ENCODE results near the gene ANKHD1. TPM values are rescaled to one million over a fixed set of nuclear protein-coding genes. Genes with fewer than 3 reads are reported as not detected.

ANKHD1 gene
- total and polyA plus RNA-seq, 2 of the 8 experiments (the other 6 are each of a cell fraction or from before 2014, with no cell fraction given), result 69.9 to 108 TPM

- Histone ChIP-seq H3K4ac (replicated peaks; ENCODE audit: insufficient read length, low read depth, low read length) (no peak overlapping the region), H3K4me2 (ENCODE audit: insufficient read depth in 1 of 2, low read depth in 2 of 2, low read length in 2 of 2) (peak overlapping the region in 1 of 2 experiments; percentile 45; a peak in 2 of 4 replicates), H2BK20ac (ENCODE audit: low read length) (no peak overlapping the region), H3K18ac (ENCODE audit: extremely low read depth, low read length) (no peak overlapping the region), H2BK12ac (ENCODE audit: low read depth, low read length) (no peak overlapping the region), H3K56ac (replicated peaks; ENCODE audit: insufficient read length, low read depth, low read length) (no peak overlapping the region), H3K27me3 (replicated peaks in 1 of 4; ENCODE audit: control insufficient read depth in 3 of 4, extremely low read depth in 1 of 4, insufficient read depth in 3 of 4, low read length in 3 of 4) (no peaks in the 10 kb centered on the region), H2BK15ac (ENCODE audit: low read length) (no peak overlapping the region), H3K9me3 (ENCODE audit: insufficient read depth in 2 of 2, low read depth in 1 of 2, low read length in 1 of 2) (no peaks in the 10 kb centered on the region), H3K9ac (replicated peaks in 1 of 4; ENCODE audit: extremely low read depth in 1 of 4, low read depth in 3 of 4, low read length in 3 of 4) (no peak overlapping the region), H3K23me2 (ENCODE audit: low read depth, low read length) (no peaks in the 10 kb centered on the region), H4K5ac (ENCODE audit: insufficient read length, low read depth, low read length) (no peak overlapping the region), H3K79me1 (ENCODE audit: low read depth, low read length) (no peaks in the 10 kb centered on the region), H4K8ac (ENCODE audit: extremely low read depth, insufficient read depth, low read length) (no peak overlapping the region), H3K23ac (ENCODE audit: insufficient read length) (no peak overlapping the region), H3K79me2 (ENCODE audit: control insufficient read depth in 1 of 2, insufficient read depth in 2 of 2, low read length in 2 of 2) (no peaks in the 10 kb centered on the region), H3K4me3 (ENCODE audit: extremely low read depth in 1 of 4, insufficient read depth in 2 of 4, low read depth in 3 of 4, low read length in 4 of 4) (no peak overlapping the region), H3K36me3 (ENCODE audit: control insufficient read depth in 2 of 4, insufficient read depth in 4 of 4, low read length in 3 of 4) (no peaks in the 10 kb centered on the region), H2AK5ac (ENCODE audit: low read depth, low read length) (no peak overlapping the region), H2BK120ac (replicated peaks; ENCODE audit: low read depth, low read length) (no peak overlapping the region), H4K91ac (replicated peaks; ENCODE audit: insufficient read length, low read length) (no peak overlapping the region), H3K27ac (ENCODE audit: low read depth, low read length) (no peak overlapping the region), H4K20me1 (replicated peaks in 1 of 2; ENCODE audit: control insufficient read depth in 1 of 2, insufficient read depth in 2 of 2, low read length in 2 of 2) (no peaks in the 10 kb centered on the region), H3K4me1 (replicated peaks in 1 of 4; ENCODE audit: control insufficient read depth in 3 of 4, insufficient read depth in 4 of 4, low read length in 3 of 4) (peaks cover 0 to 5% (median 0%) of the 10 kb centered on the region in 4 experiments; a peak in 2 of 7 replicates), H2BK5ac (ENCODE audit: low read depth, low read length) (no peak overlapping the region), H2AFZ (ENCODE audit: low read length) (no peak overlapping the region), H3K14ac (ENCODE audit: insufficient read length) (no peak overlapping the region)
- FAIRE-seq (peak; percentile 42), DNase-seq (ENCODE audit: low read depth in 1 of 2, low spot score in 2 of 2) (peak; percentile 75 to 88)
- CTCF ChIA-PET (ENCODE audit: partially characterized antibody), result interaction anchor here (1.6 to 5.1 kb wide), 6 partner anchors 11 to 126 kb away, joined by 3 to 135 read pairs (median 24); partner anchors contain the start of gene HBEGF
- 15% methylated on average over 18 of the region's 18 CpGs; no CpG with 5 or more reads in 1 of the 2 experiments for WGBS, 2 experiments (ENCODE audit: extremely low coverage in 1 of 2, insufficient coverage in 1 of 2, insufficient read length in 1 of 2, insufficient replicate concordance in 2 of 2, low coverage in 1 of 2, low lambda C conversion rate in 2 of 2, missing lambda C conversion rate in 1 of 2)
- POLR2A ChIA-PET (ENCODE audit: partially characterized antibody), result no interaction called here
- TF ChIP-seq EZH2 (IDR thresholded peaks at IDR 0.05; ENCODE audit: low read depth, low read length, severe bottlenecking) (no peak), RAD21 (IDR thresholded peaks at IDR 0.05 in 1 of 2, conservative IDR thresholded peaks at IDR 0.05 in 1 of 2; ENCODE audit: low read depth in 2 of 2, low read length in 2 of 2) (peak; percentile 76 to 85), TAF1 (IDR thresholded peaks at IDR 0.05; ENCODE audit: low read depth, low read length) (0 out of 2 replicates have a peak, but pooled peaks have one; percentile 48), JUN (IDR thresholded peaks at IDR 0.05; ENCODE audit: low read depth, low read length) (peak; percentile 81; the same call in 1 of the 2 replicates), KDM1A (IDR thresholded peaks at IDR 0.05; ENCODE audit: borderline replicate concordance, low read length) (0 out of 2 replicates have a peak, but pooled peaks have one; percentile 18), PHF8 (conservative IDR thresholded peaks at IDR 0.05; ENCODE audit: low read depth, low read length) (no peak), SAP30 (IDR thresholded peaks at IDR 0.05; ENCODE audit: insufficient read depth, insufficient replicate concordance, low read length) (no peak), RXRA (IDR thresholded peaks at IDR 0.05; ENCODE audit: insufficient read depth, low read depth, low read length) (peak; percentile 70; the same call in 1 of the 2 replicates), CTBP2 (IDR thresholded peaks at IDR 0.05; ENCODE audit: borderline replicate concordance, insufficient read depth, insufficient read length, low read length) (no peak), CTCF (IDR thresholded peaks at IDR 0.05; ENCODE audit: control extremely low read depth in 1 of 3, insufficient read depth in 1 of 3, low read depth in 1 of 3, low read length in 3 of 3) (peak in 2 of 3 experiments; percentile 92 to 93; a peak in 3 of 4 replicates)
Measured at GRCh38 chr5:140357726-140358093, 43.9 kb upstream of the ANKHD1 start.

All from H1 (cell line).